VCaP (cell line): Measurements from ENCODE around the gene SCN10A.

ENCODE experiments used
- H3K27ac ChIP-seq: fragments of 450-650 bp; 2 replicates; pipeline ENCODE4 v1.5.1; 2017
- TF ChIP-seq, protein P1 (sequence below): fragments of 450-650 bp; conservative IDR thresholded peaks from 2 replicates; pipeline ENCODE4 v1.5.1; 2017; ENCODE audit warnings: mild to moderate bottlenecking, moderate library complexity

SCN10A gene

DNA sequence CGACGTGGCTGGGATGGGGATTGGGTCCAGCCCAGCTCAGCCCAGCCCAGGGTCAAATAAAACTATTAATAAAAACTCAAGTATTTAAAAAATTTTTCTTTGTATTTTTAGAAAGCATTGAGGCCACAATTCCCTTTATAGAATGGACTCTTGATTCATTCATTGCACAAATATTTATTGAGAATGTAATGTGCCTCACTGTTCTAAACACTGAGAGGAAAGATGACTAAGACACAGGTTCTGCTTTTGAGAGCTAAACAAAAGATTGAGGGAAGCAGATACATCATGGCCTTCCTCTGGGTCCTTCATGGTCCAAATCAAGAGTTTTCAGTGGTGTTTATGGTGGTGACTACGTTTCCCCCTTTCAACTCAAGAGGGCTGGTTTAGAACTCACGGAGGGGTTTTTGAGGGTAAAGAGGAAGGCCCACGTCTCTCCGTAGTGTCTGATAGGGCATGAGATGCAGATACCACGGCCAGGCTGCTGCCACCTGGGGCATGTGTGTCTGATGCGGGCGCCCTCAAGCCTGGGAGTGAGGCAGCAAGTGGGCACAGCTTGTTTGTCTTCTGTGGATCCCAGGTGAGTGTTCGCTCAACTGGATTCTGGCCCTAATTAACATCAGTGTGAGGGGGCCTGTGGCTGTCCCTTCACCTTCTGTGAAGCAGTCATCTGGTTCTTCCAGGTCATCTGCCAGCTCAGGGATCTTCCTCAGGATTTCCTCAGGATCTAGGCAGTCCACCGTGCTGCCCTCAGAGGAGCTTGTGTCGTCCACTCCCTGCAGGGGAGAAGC, 93.0 kb downstream of the SCN10A start:
- H3K27ac ChIP-seq, result no peak overlapping the region
- TF ChIP-seq, protein P1, sequence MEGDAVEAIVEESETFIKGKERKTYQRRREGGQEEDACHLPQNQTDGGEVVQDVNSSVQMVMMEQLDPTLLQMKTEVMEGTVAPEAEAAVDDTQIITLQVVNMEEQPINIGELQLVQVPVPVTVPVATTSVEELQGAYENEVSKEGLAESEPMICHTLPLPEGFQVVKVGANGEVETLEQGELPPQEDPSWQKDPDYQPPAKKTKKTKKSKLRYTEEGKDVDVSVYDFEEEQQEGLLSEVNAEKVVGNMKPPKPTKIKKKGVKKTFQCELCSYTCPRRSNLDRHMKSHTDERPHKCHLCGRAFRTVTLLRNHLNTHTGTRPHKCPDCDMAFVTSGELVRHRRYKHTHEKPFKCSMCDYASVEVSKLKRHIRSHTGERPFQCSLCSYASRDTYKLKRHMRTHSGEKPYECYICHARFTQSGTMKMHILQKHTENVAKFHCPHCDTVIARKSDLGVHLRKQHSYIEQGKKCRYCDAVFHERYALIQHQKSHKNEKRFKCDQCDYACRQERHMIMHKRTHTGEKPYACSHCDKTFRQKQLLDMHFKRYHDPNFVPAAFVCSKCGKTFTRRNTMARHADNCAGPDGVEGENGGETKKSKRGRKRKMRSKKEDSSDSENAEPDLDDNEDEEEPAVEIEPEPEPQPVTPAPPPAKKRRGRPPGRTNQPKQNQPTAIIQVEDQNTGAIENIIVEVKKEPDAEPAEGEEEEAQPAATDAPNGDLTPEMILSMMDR, result no peak

DNA sequence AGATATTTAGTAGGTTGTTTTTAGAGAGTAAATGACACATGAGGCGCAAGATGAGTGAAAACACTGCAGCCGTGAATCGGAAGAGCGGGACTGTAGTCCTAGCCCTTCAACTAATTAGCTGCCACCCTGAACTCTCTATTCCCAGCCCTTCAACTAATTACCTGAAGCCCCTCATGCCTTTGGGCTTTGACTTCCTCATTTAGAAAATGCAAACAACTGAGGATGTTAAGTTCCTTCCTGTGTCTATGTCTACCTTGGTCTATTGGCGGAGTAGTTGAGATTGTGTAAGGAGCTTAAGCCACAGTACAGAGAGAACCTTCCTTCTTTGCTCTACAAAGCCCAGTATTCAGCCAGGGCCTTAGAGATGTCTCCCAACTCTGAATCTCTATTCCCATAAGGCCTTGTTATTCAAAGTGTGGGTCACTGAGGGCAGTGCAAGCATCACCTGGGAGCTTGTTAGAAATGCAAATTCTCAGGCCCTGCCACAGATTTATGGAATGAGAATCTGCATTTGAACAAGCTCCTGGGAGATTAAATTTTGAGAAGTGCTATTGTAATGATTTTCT, 94.7 kb downstream of the SCN10A start:
- TF ChIP-seq, protein P1, result no peak
- no peak overlapping the region for H3K27ac ChIP-seq

DNA sequence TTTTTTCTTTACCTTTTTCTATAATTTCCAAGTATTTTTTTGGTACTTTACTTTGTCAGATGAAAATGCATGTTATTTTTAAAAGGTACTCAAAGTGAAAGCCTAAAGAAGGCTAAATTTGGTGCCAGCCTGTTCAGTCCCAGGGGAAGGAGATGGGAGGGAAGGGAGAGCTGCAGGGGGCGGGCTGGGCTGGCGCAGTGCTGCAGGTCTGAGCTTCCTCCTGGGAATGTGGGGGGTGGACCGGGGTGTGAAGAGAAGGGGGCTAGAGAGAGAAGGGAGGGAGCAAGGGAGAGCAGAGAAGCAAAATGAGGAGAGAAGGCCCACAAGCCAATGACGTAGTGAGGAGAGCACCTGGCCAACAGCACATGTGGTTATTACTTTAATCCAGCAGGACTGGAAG, 95.6 kb downstream of the SCN10A start:
- H3K27ac ChIP-seq, result no peak overlapping the region
- TF ChIP-seq, protein P1, result no peak

DNA sequence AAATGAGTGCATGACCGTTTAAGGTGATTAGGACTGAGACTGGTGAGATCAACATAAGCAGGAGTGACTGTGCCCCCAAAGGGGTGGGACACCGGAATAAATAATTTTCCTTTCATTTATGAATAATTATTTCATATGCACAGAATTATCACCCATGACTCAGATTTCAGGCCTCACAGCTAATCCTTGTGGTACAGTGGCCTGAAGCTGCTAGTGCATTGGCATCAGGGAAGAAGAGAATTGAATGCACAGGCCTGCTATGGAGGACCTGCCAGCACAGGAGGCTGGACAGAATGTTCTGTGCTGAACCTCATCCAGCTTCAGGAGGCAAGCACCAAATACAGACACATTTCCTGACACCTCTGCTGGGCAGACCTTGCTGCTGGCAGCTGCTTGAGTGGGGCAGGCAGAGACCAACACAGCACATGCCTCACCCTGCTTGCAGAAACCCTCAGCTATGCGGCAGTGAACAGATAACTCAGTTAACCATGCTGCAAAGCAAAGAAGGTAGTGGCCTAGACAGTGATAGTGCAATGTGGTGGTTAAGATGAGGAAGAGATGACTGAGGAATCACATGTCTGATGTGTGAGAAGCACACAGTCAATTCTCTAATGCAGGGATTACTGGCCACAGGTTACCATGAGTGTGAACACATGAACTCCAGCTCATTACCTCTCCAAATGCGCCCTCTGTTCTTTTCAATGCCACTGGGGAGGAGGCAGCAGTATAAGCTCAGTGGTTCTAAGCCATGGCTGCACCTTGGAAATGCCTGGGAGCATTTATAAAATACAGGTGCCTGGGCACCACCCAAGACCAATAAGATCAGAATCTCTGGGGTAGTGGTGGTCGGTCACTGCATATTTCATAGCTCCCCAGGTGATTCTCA, 98.4 kb downstream of the SCN10A start:
- H3K27ac ChIP-seq, result no peak overlapping the region
- TF ChIP-seq, protein P1, result no peak

DNA sequence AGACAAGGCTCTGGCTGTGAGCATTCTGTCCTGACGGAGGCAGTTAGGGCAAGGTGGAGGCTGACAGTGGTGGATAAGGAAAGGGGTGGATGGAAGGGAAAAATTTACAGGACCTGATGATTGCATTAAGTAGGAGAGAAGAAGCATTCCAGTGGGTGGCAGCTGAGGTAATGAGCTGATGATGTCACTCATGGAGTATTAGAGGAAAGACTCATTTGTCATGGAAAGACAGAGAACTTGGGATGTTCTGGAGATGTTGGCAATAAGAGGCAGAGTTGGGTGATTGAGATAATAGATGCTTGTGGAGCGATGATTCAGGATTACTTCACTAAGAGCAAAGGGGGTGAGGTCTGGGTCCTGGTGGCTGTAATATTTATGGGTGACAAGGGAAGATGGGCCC, 102.9 kb downstream of the SCN10A start:
- H3K27ac ChIP-seq, result no peak overlapping the region
- TF ChIP-seq, protein P1, result no peak

DNA sequence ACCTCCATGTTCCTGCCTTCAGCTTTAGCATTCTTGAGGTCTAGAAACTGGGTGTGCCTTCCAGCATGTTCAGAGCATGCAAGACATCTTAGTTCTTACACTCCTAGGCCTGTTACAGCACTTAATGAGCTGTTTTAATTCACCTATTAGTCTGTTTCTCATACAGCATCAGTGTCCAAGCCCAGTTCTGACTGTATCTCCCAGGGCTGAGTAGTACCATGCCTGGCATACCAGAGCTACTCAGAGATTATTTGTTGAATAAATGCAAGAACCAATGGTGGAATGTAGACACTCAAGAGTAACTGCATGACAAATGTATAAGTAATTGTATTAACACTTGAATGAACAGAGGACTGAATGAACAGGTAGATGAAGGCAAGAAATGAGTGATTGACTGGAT, 104.7 kb downstream of the SCN10A start:
- no peak overlapping the region for H3K27ac ChIP-seq
- TF ChIP-seq, protein P1, result no peak

DNA sequence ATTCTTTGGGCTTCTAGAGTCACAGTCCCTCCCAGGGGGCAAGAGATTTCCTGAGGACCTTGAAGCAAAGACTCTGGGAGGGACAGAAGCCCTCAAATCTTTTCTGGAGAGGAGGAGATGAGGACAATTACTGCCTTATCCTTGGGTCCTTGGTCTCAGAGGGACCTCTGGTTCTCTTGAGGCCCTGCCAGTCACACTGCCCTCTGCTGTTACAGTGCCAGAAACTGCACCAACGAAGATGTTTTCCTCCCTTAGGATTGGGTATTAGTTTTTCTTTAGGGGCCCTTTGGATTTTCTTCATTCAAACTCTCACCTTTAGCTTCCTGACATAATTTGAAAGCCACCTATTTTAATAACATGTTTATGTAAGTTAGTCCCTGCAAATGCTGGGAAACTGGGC, 108.3 kb downstream of the SCN10A start:
- no peak overlapping the region for H3K27ac ChIP-seq
- TF ChIP-seq, protein P1, result peak; percentile 47
